Heart left ventricle (tissue), 16 donors: ENCODE measurements around the gene MS4A18. TPM values are rescaled to one million over a fixed set of nuclear protein-coding genes. Genes with fewer than 3 reads are reported as not detected.

ENCODE experiments used
- ATAC-seq, 4 donors: fragments of 200-7000 bp; cut with Tn5 transposase; one replicate each; pipeline ENCODE4 v1.9.1; 2020 to 2022; ENCODE audit warnings: moderate library complexity in 4 of 4, mild to moderate bottlenecking in 3 of 4, moderate number of reproducible peaks in 1 of 4
- DNase-seq, 5 donors: peaks; one replicate each; pipeline ENCODE4 v3.0.0-alpha.2; 2020
- H3K27ac ChIP-seq, 12 donors: fragments of 200-600 bp; sonication (generic) in 4 of 12; one replicate each; pipeline versions ENCODE4 v1.5.0 to v1.8.0; 2016 to 2022; ENCODE audit warnings: mild to moderate bottlenecking in 2 of 12
- H3K27me3 ChIP-seq, 9 donors: fragments of 200-600 bp; sonication (generic) in 2 of 9; one replicate each; pipeline versions ENCODE4 v1.5.1 to v1.8.0; 2016 to 2022; ENCODE audit warnings: mild to moderate bottlenecking in 3 of 9
- H3K36me3 ChIP-seq, 9 donors: fragments of 200-600 bp; sonication (generic) in 2 of 9; one replicate each; pipeline versions ENCODE4 v1.5.0 to v1.8.0; 2018 to 2022; ENCODE audit warnings: mild to moderate bottlenecking in 2 of 9
- H3K4me1 ChIP-seq, 12 donors: fragments of 200-600 bp; sonication (generic) in 4 of 12; one replicate each; pipeline versions ENCODE4 v1.5.0 to v1.8.0; 2016 to 2022; ENCODE audit warnings: mild to moderate bottlenecking in 3 of 12
- H3K4me3 ChIP-seq, 12 donors: fragments of 200-600 bp; sonication (generic) in 4 of 12; one replicate each; pipeline versions ENCODE4 v1.5.0 to v1.8.0; 2017 to 2022; ENCODE audit warnings: mild to moderate bottlenecking in 9 of 12, moderate library complexity in 4 of 12
- H3K9me3 ChIP-seq, 12 donors: fragments of 200-600 bp; sonication (generic) in 4 of 12; one replicate each; pipeline versions ENCODE4 v1.5.0 to v1.8.0; 2016 to 2022; ENCODE audit warnings: mild to moderate bottlenecking in 1 of 12
- CTCF ChIP-seq, 12 donors: fragments of 200-600 bp; sonication (generic) in 4 of 12; IDR thresholded peaks; one replicate each; pipeline versions ENCODE4 v1.5.0 to v1.8.0; 2018 to 2022; ENCODE audit warnings: antibody characterized with exemption in 12 of 12, mild to moderate bottlenecking in 5 of 12
- POLR2A ChIP-seq, 2 donors: fragments of 450-650 bp; IDR thresholded peaks; one replicate each; pipeline ENCODE4 v1.6.1; 2017; ENCODE audit warnings: antibody characterized with exemption in 2 of 2, mild to moderate bottlenecking in 2 of 2, moderate library complexity in 2 of 2
- WGBS, 4 donors: extraction: QIAGEN DNeasy Blood & Tissue Kit in 2 of 4; methylation state at CpG; one replicate each; pipeline versions ENCODE4 v1.1.5 to v1.1.7; 2013 to 2018; 5-methylcytosine and 5-hydroxymethylcytosine counted together
- intact Hi-C, 10 donors: fragments of 100-400 bp; cut with DNase I; formaldehyde crosslinking; loops; one replicate each; pipeline versions ENCODE4 v1.11.1 to v1.14.2; 2022
- polyA plus RNA-seq, 2 donors: library from polyadenylated mRNA; stranded (reverse); fragments of 200-250 nt; gene quantifications; one replicate each; pipeline ENCODE4 v1.2.3, GENCODE V29; 2013
- total RNA-seq, 9 donors: library from RNA; depleted of rRNA in 2 of 9; stranded (reverse); fragments of >200 nt in 2 of 9; fragmentation: NEBNext Ultra II Directional in 3 of 9; extraction: Animal tissue kit (Norgen Biotek cat#: 25700) in 3 of 9; gene quantifications; one replicate each; pipeline versions ENCODE4 v1.1.0 to v1.2.4, GENCODE V29; 2016 to 2023
- donor health status: ischemic (EF 13 %, LVEDD 7.1; RV severe dilation, severe dysfunction).
- donor health status: healthy with polysubstance abuse.
- donor health status: DM: no; HTN: yes; CAD: no.
- donor health status: DM: no; HTN: no; CAD: no.
- donor health status: ischemic (EF 25% LVEDD 6.9; RV normal size, moderate dysfunction).
- donor health status: ischemic (EF 25% LVEDD 5.7; RV mildly dilated, moderate dysfunction).
- donor health status: healthy.
- donor health status: DM: yes; HTN: yes; CAD: no.
- donor health status: ischemic (EF 35%, LVEDD 5.7; RV mildly dilated, moderate dysfunction).
- donor health status: nonischemic (EF 11% LVEDD 7.7; RV severe dilation, severe dysfunction).
- donor health status: DM: yes; HTN: yes; CAD: no.
- donor health status: PGD.
- donor health status: ischemic (EF 29% LVEDD 5.4; RV normal size, mild dysfunction).
- donor health status: nonischemic (EF 23%, LVEDD 6.1; RV moderate dilation, normal function).

Gene MS4A18
- total and polyA plus RNA-seq, 11 donors = not detected

- DNase-seq = no peak
- no peak overlapping the region for H3K4me3 ChIP-seq
- H3K36me3 ChIP-seq = no peaks in the 10 kb centered on the region
- H3K9me3 ChIP-seq = peaks cover 0 to 9% (median 0%) of the 10 kb centered on the region in 12 donors
- peaks cover 0 to 35% (median 6%) of the 10 kb centered on the region in 9 donors for H3K27me3 ChIP-seq
- H3K27ac ChIP-seq = no peak overlapping the region
- no peak for ATAC-seq
- WGBS, 4 donors = 84 to 95% (median 86%) methylated on average over 13 to 17 of the region's 17 CpGs
- no peaks in the 10 kb centered on the region for H3K4me1 ChIP-seq
- intact Hi-C loops = no loop called here
- TF ChIP-seq CTCF (IDR thresholded peaks at IDR 0.05) (no peak), POLR2A (IDR thresholded peaks at IDR 0.05) (no peak)
Observed at GRCh38 chr11:60748225-60748624, 23.7 kb downstream of the MS4A18 start.

- WGBS, 4 donors = 67 to 71% (median 69%) methylated on average over 8 of the region's 8 CpGs
- DNase-seq = no peak
- peaks cover 0 to 9% (median 0%) of the 10 kb centered on the region in 12 donors for H3K9me3 ChIP-seq
- intact Hi-C loops = no loop called here
- H3K36me3 ChIP-seq = no peaks in the 10 kb centered on the region
- no peaks in the 10 kb centered on the region for H3K4me1 ChIP-seq
- H3K4me3 ChIP-seq = no peak overlapping the region
- TF ChIP-seq POLR2A (IDR thresholded peaks at IDR 0.05) = no peak
- no peak for TF ChIP-seq CTCF (IDR thresholded peaks at IDR 0.05)
- H3K27ac ChIP-seq = no peak overlapping the region
- ATAC-seq = no peak
- peaks cover 0 to 41% (median 8%) of the 10 kb centered on the region in 9 donors for H3K27me3 ChIP-seq
Observed at GRCh38 chr11:60748821-60749220, 24.3 kb downstream of the MS4A18 start.

GRCh38 chr11:60750911-60751310 lies 26.4 kb downstream of the MS4A18 start:
- H3K4me3 ChIP-seq = no peak overlapping the region
- 53 to 62% (median 57%) methylated on average over 3 of the region's 3 CpGs for WGBS, 4 donors
- intact Hi-C loops = loop anchor here in 1 of 10 donors (10.0 kb wide), 1 partner anchor 56 kb away; the partner anchor contains the start of gene MS4A8
- peaks cover 0 to 57% (median 10%) of the 10 kb centered on the region in 9 donors for H3K27me3 ChIP-seq
- no peak for DNase-seq
- TF ChIP-seq POLR2A (IDR thresholded peaks at IDR 0.05) (no peak), CTCF (IDR thresholded peaks at IDR 0.05) (no peak)
- no peaks in the 10 kb centered on the region for H3K36me3 ChIP-seq
- H3K9me3 ChIP-seq = no peaks in the 10 kb centered on the region
- H3K4me1 ChIP-seq = no peaks in the 10 kb centered on the region
- no peak overlapping the region for H3K27ac ChIP-seq
- no peak for ATAC-seq

- ATAC-seq (no peak), DNase-seq (no peak)
- Histone ChIP-seq H3K27me3 (peaks cover 0 to 57% (median 12%) of the 10 kb centered on the region in 9 donors), H3K36me3 (no peaks in the 10 kb centered on the region), H3K9me3 (no peaks in the 10 kb centered on the region), H3K27ac (no peak overlapping the region), H3K4me3 (no peak overlapping the region), H3K4me1 (no peaks in the 10 kb centered on the region)
- no peak for TF ChIP-seq POLR2A (IDR thresholded peaks at IDR 0.05)
- no peak for TF ChIP-seq CTCF (IDR thresholded peaks at IDR 0.05)
- WGBS, 4 donors = 46 to 56% (median 47%) methylated on average over 4 of the region's 4 CpGs
- intact Hi-C loops = loop anchor here in 1 of 10 donors (10.0 kb wide), 1 partner anchor 59 kb away; the partner anchor contains the start of gene MS4A8
Observed at GRCh38 chr11:60753309-60753708, 28.8 kb downstream of the MS4A18 start.
